HG03460 (cell line): ENCODE data around the gene HRAS.

Source experiments
- ATAC-seq: cut with Tn5 transposase; IDR thresholded peaks from one replicate; pipeline ENCODE4 v1.9.1; 2021; ENCODE audit not compliant: unreplicated experiment

Gene HRAS

GRCh38 chr11:514606-515005 is 20.8 kb downstream of the HRAS start:
- no peak for ATAC-seq

- no peak for ATAC-seq
These were observed 22.4 kb downstream of the HRAS start for GRCh38 chr11:512761-513595.

GRCh38 chr11:508956-509355 is 26.4 kb downstream of the HRAS start:
- ATAC-seq, result no peak

- no peak for ATAC-seq
These were observed 27.5 kb downstream of the HRAS start for GRCh38 chr11:507727-508515.

- ATAC-seq, result peak; percentile 39
These were observed 28.2 kb downstream of the HRAS start, which contains the start of gene RNH1 for GRCh38 chr11:506995-507726. Gene RNH1, minus strand, starts transcription at chr11:507242. Its CDS starts 5,080 bp downstream, at chr11:502162.

GRCh38 chr11:506238-506994 is 29.0 kb downstream of the HRAS start:
- ATAC-seq, result peak; percentile 64

GRCh38 chr11:504994-505344 is 30.4 kb downstream of the HRAS start:
- no peak for ATAC-seq

GRCh38 chr11:504053-504993 is 31.1 kb downstream of the HRAS start:
- ATAC-seq, result no peak

- ATAC-seq, result no peak
These were observed 32.0 kb downstream of the HRAS start for GRCh38 chr11:503179-503981.

- no peak for ATAC-seq
These were observed 32.8 kb downstream of the HRAS start for GRCh38 chr11:502288-503178.

GRCh38 chr11:501683-502287 is 33.6 kb downstream of the HRAS start:
- ATAC-seq, result no peak

- ATAC-seq, result no peak
These were observed 34.2 kb downstream of the HRAS start for GRCh38 chr11:501001-501682.

- ATAC-seq, result no peak
These were observed 35.9 kb downstream of the HRAS start for GRCh38 chr11:499201-500076.

- no peak for ATAC-seq
These were observed 36.8 kb downstream of the HRAS start for GRCh38 chr11:498297-499181.
